OCI-LY3 (cell line): ENCODE measurements around the gene XDH.

Experiments
- H2AFZ ChIP-seq: fragments of 200-600, 300-600 bp; shearing (Covaris generic); 2 replicates; pipeline ENCODE4 v1.6.0; 2014; ENCODE audit warnings: antibody characterized with exemption, low read depth, low read length
- H3K27ac ChIP-seq: fragments of 200-600, 300-600 bp; sonication (generic); 2 replicates; pipeline ENCODE4 v1.5.1; 2014; ENCODE audit warnings: mild to moderate bottlenecking, low read length, moderate library complexity, mixed read lengths
- H3K27me3 ChIP-seq: fragments of 200-600, 300-600 bp; sonication (generic); 2 replicates; pipeline ENCODE4 v1.6.1; 2014; ENCODE audit warnings: low read depth, low read length, mixed read lengths
- H3K36me3 ChIP-seq: fragments of 200-600, 300-600 bp; sonication (generic); replicated peaks from 2 replicates; pipeline ENCODE3; 2014; ENCODE audit warnings: low read depth, low read length, mixed read lengths
- H3K4me1 ChIP-seq: fragments of 300-600, 200-600 bp; sonication (generic); 2 replicates; pipeline ENCODE4 v1.6.1; 2014; ENCODE audit warnings: low read length, mixed read lengths
- H3K4me2 ChIP-seq: fragments of 200-600, 300-600 bp; sonication (generic); 2 replicates; pipeline ENCODE4 v1.6.1; 2014; ENCODE audit warnings: low read length, mixed read lengths
- H3K4me3 ChIP-seq: fragments of 300-600, 200-600 bp; sonication (generic); 2 replicates; pipeline ENCODE4 v1.5.1; 2014; ENCODE audit warnings: antibody characterized with exemption, mild to moderate bottlenecking, low read length, moderate library complexity
- H3K79me2 ChIP-seq: fragments of 300-600, 200-600 bp; shearing (Covaris generic); 2 replicates; pipeline ENCODE4 v1.6.1; 2014; ENCODE audit warnings: mild to moderate bottlenecking, low read length, mixed read lengths
- H3K9ac ChIP-seq: fragments of 300-600, 200-600 bp; shearing (Covaris generic); 2 replicates; pipeline ENCODE4 v1.6.0; 2014; ENCODE audit warnings: mild to moderate bottlenecking, low read length, moderate library complexity
- H3K9me3 ChIP-seq: fragments of 200-600, 300-600 bp; shearing (Covaris generic); 2 replicates; pipeline ENCODE4 v1.6.1; 2014; ENCODE audit warnings: low read length, mixed read lengths; ENCODE audit not compliant: insufficient read depth
- H4K20me1 ChIP-seq: fragments of 200-600, 300-600 bp; sonication (generic); 2 replicates; pipeline ENCODE4 v1.6.1; 2016; ENCODE audit warnings: low read length, mixed read lengths; ENCODE audit not compliant: insufficient read depth
- EZH2phosphoT487 ChIP-seq: fragments of 200-600 bp; shearing (Covaris generic); IDR thresholded peaks from 2 replicates; pipeline ENCODE4 v1.6.1; 2018; ENCODE audit warnings: antibody characterized with exemption, mixed run types, low read depth
- TF ChIP-seq, protein P1 (sequence below): fragments of 200-600, 300-600 bp; sonication (generic); IDR thresholded peaks from 2 replicates; pipeline ENCODE4 v1.5.1; 2014; ENCODE audit warnings: antibody characterized with exemption, low read length, low read depth

The XDH gene

DNA sequence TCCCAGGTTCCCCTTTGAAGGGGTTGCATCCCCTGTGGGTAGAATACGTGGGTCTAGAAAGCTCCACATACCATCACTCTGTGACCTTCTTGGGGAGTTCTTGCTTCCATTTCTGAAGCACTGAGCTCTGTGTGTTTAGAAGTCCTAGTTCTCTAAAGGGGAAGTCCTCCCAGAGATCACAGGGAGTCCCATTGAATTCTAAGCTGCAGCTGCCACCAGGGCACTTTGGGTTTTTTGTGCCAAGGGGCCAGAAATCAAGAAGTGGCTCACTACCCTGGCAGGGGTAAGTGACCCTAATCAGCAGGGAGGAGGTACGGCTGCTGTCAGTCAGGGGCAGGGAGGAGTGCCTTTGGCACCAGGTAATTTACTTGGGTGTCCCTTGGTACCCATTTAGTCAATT, 109.7 kb downstream of the XDH start:
- no peaks in the 10 kb centered on the region for H3K36me3 ChIP-seq
- H3K9ac ChIP-seq: no peak overlapping the region
- H3K27ac ChIP-seq: no peak overlapping the region
- no peaks in the 10 kb centered on the region for H3K9me3 ChIP-seq
- no peaks in the 10 kb centered on the region for H3K27me3 ChIP-seq
- no peaks in the 10 kb centered on the region for H4K20me1 ChIP-seq
- no peak overlapping the region for H3K4me3 ChIP-seq
- no peaks in the 10 kb centered on the region for H3K79me2 ChIP-seq
- TF ChIP-seq, protein P1, sequence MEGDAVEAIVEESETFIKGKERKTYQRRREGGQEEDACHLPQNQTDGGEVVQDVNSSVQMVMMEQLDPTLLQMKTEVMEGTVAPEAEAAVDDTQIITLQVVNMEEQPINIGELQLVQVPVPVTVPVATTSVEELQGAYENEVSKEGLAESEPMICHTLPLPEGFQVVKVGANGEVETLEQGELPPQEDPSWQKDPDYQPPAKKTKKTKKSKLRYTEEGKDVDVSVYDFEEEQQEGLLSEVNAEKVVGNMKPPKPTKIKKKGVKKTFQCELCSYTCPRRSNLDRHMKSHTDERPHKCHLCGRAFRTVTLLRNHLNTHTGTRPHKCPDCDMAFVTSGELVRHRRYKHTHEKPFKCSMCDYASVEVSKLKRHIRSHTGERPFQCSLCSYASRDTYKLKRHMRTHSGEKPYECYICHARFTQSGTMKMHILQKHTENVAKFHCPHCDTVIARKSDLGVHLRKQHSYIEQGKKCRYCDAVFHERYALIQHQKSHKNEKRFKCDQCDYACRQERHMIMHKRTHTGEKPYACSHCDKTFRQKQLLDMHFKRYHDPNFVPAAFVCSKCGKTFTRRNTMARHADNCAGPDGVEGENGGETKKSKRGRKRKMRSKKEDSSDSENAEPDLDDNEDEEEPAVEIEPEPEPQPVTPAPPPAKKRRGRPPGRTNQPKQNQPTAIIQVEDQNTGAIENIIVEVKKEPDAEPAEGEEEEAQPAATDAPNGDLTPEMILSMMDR: no peak
- no peak for TF ChIP-seq EZH2phosphoT487
- no peak overlapping the region for H3K4me2 ChIP-seq
- H2AFZ ChIP-seq: no peak overlapping the region
- H3K4me1 ChIP-seq: peaks cover 7% of the 10 kb centered on the region; the same call in 1 of the 2 replicates

DNA sequence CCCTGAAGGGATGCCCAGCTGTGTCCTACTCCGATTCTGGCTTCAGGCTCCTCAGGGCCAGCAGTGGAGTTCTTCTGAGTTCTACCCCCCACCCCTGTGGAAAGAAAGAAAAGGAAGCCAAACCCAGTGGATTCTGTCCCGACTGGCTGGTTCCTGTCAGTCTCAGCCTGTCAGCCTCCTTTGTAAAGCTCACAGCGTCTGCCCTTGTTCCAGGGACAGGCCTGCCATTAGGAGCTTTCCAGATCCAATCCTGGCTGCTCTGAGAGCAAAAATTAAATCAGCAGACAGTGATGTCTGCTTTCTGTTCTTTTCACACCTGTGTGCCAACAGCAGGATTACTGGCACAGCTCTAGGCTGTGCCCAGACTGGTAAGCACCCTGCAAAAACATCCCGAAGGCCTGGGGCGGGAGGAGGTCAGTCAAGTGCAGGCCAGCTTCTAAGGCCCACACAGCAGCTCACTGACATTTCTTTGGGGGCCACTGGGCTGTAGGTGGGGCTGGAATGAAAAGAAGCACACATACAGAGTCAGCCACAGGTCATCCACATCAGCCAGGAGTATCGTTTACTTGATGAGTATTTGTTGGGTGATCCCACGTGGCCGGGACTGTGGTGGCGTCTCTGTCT, 111.5 kb downstream of the XDH start:
- no peak overlapping the region for H3K27ac ChIP-seq
- H4K20me1 ChIP-seq: no peaks in the 10 kb centered on the region
- no peak overlapping the region for H3K4me2 ChIP-seq
- H3K36me3 ChIP-seq: no peaks in the 10 kb centered on the region
- H3K9ac ChIP-seq: no peak overlapping the region
- no peaks in the 10 kb centered on the region for H3K79me2 ChIP-seq
- no peaks in the 10 kb centered on the region for H3K27me3 ChIP-seq
- H3K4me3 ChIP-seq: no peak overlapping the region
- TF ChIP-seq, protein P1: no peak
- no peak for TF ChIP-seq EZH2phosphoT487
- H2AFZ ChIP-seq: no peak overlapping the region
- H3K4me1 ChIP-seq: peaks cover 13% of the 10 kb centered on the region; the same call in 1 of the 2 replicates
- H3K9me3 ChIP-seq: no peaks in the 10 kb centered on the region

DNA sequence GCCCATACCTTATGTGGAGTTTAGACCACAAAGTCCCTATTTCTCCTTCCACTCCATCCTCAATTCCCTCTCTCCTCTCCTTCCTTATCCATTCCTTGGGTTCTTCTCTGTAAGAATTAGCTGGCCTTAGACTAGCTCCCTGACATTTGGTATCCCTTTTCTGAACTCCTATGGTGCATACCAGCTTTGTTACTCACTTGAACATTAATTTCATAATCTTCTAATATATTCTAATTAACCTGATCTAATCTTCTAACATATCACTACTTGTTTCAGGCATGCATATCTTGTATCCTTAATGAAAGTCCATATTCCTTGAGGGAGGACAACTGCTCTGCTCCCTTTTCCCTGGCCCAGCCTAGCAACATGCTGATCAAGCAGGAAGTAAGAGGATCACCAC, 114.2 kb downstream of the XDH start:
- TF ChIP-seq EZH2phosphoT487: no peak
- TF ChIP-seq, protein P1: no peak
- no peak overlapping the region for H2AFZ ChIP-seq
- H3K4me2 ChIP-seq: no peak overlapping the region
- no peaks in the 10 kb centered on the region for H4K20me1 ChIP-seq
- H3K9ac ChIP-seq: no peak overlapping the region
- H3K4me1 ChIP-seq: peaks cover 20% of the 10 kb centered on the region; the same call in 1 of the 2 replicates
- H3K27ac ChIP-seq: no peak overlapping the region
- no peaks in the 10 kb centered on the region for H3K27me3 ChIP-seq
- H3K36me3 ChIP-seq: no peaks in the 10 kb centered on the region
- H3K79me2 ChIP-seq: no peaks in the 10 kb centered on the region
- no peak overlapping the region for H3K4me3 ChIP-seq
- no peaks in the 10 kb centered on the region for H3K9me3 ChIP-seq

DNA sequence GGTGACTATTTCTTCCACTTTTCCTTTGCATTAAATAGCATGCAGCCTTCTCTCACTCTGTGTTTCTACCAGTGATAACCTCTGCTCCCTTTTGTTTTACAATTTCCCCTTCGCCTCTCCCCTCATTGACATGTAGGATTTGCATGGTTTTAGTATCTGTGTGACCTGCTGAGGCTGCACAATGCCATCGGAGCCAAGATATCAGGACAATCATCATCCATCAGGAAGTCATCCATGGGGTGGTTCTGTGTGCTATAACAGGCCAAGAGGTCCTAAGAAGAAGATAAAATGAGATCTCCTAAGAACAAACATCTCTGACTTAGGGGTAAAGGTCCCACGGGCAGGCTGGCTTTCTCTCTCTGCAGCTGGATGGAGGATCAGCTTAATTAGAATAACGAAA, 115.0 kb downstream of the XDH start:
- TF ChIP-seq EZH2phosphoT487: no peak
- no peaks in the 10 kb centered on the region for H4K20me1 ChIP-seq
- no peaks in the 10 kb centered on the region for H3K36me3 ChIP-seq
- H3K4me2 ChIP-seq: no peak overlapping the region
- H3K9me3 ChIP-seq: no peaks in the 10 kb centered on the region
- H3K4me3 ChIP-seq: no peak overlapping the region
- peaks cover 18% of the 10 kb centered on the region for H3K4me1 ChIP-seq
- no peak overlapping the region for H2AFZ ChIP-seq
- no peaks in the 10 kb centered on the region for H3K27me3 ChIP-seq
- H3K9ac ChIP-seq: no peak overlapping the region
- no peaks in the 10 kb centered on the region for H3K79me2 ChIP-seq
- H3K27ac ChIP-seq: no peak overlapping the region
